DMS 273 (cell line): Measurements from ENCODE around the gene C2CD4D.
A peak's percentile ranks its signal among the peaks of the same experiment; 100 is the strongest.

ENCODE experiments used
- DNase-seq: peaks from one replicate; lab custom pipeline; 2025; ENCODE audit not compliant: unreplicated experiment; lab: John Stamatoyannopoulos, UW

Gene C2CD4D

GRCh38 chr1:151790940-151791651 is 48.5 kb downstream of the C2CD4D start:
- DNase-seq = peak; percentile 56

GRCh38 chr1:151790071-151790939 is 49.3 kb downstream of the C2CD4D start, which contains the start of gene TDRKH:
Gene TDRKH, minus strand, starts transcription at chr1:151790500. Its CDS starts 7,478 bp downstream, at chr1:151783022.
- DNase-seq = peak; percentile 99
